ENCODE data around the gene NRG2. TPM values are rescaled to one million over a fixed set of nuclear protein-coding genes. Genes with fewer than 3 reads are reported as not detected.

NRG2 gene
- total and polyA plus RNA-seq, 2 experiments from 2014 or later, result 0.37 to 1.3 TPM

DNA sequence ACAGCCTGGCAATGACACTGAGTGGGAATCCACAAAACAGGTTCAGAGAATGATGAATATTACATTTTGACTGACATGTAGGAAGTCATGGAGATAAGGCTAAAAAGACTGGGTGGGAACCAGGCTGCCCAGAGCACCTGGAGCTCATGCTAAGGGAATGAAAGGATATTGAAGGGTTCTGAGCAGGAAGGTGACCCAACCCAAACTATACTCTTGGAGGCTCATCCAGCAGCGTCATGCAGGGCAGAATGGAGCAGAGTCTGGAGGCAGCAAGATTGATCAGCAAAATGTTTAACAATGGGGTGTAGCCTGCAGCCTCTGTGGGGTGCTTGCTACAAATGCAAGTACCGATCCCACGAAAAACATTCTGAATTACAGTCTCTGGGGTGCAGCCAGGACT is 127.3 kb downstream of the NRG2 start (continued):
- TF ChIP-seq, protein P1, sequence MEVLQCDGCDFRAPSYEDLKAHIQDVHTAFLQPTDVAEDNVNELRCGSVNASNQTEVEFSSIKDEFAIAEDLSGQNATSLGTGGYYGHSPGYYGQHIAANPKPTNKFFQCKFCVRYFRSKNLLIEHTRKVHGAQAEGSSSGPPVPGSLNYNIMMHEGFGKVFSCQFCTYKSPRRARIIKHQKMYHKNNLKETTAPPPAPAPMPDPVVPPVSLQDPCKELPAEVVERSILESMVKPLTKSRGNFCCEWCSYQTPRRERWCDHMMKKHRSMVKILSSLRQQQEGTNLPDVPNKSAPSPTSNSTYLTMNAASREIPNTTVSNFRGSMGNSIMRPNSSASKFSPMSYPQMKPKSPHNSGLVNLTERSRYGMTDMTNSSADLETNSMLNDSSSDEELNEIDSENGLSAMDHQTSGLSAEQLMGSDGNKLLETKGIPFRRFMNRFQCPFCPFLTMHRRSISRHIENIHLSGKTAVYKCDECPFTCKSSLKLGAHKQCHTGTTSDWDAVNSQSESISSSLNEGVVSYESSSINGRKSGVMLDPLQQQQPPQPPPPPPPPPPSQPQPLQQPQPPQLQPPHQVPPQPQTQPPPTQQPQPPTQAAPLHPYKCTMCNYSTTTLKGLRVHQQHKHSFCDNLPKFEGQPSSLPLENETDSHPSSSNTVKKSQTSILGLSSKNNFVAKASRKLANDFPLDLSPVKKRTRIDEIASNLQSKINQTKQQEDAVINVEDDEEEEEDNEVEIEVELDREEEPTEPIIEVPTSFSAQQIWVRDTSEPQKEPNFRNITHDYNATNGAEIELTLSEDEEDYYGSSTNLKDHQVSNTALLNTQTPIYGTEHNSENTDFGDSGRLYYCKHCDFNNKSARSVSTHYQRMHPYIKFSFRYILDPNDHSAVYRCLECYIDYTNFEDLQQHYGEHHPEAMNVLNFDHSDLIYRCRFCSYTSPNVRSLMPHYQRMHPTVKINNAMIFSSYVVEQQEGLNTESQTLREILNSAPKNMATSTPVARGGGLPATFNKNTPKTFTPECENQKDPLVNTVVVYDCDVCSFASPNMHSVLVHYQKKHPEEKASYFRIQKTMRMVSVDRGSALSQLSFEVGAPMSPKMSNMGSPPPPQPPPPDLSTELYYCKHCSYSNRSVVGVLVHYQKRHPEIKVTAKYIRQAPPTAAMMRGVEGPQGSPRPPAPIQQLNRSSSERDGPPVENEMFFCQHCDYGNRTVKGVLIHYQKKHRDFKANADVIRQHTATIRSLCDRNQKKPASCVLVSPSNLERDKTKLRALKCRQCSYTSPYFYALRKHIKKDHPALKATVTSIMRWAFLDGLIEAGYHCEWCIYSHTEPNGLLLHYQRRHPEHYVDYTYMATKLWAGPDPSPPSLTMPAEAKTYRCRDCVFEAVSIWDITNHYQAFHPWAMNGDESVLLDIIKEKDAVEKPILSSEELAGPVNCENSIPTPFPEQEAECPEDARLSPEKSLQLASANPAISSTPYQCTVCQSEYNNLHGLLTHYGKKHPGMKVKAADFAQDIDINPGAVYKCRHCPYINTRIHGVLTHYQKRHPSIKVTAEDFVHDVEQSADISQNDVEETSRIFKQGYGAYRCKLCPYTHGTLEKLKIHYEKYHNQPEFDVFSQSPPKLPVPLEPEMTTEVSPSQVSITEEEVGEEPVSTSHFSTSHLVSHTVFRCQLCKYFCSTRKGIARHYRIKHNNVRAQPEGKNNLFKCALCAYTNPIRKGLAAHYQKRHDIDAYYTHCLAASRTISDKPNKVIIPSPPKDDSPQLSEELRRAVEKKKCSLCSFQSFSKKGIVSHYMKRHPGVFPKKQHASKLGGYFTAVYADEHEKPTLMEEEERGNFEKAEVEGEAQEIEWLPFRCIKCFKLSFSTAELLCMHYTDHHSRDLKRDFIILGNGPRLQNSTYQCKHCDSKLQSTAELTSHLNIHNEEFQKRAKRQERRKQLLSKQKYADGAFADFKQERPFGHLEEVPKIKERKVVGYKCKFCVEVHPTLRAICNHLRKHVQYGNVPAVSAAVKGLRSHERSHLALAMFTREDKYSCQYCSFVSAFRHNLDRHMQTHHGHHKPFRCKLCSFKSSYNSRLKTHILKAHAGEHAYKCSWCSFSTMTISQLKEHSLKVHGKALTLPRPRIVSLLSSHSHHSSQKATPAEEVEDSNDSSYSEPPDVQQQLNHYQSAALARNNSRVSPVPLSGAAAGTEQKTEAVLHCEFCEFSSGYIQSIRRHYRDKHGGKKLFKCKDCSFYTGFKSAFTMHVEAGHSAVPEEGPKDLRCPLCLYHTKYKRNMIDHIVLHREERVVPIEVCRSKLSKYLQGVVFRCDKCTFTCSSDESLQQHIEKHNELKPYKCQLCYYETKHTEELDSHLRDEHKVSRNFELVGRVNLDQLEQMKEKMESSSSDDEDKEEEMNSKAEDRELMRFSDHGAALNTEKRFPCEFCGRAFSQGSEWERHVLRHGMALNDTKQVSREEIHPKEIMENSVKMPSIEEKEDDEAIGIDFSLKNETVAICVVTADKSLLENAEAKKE (CRISPR knock-in tag; IDR thresholded peaks at IDR 0.05), result no peak
- TF ChIP-seq STAT1 (IDR thresholded peaks at IDR 0.05; ENCODE audit: unreplicated experiment) (no peak), CREB1 (CRISPR knock-in tag; IDR thresholded peaks at IDR 0.05; ENCODE audit: low read depth) (no peak), POLR2AphosphoS5 (IDR thresholded peaks at IDR 0.05; ENCODE audit: low read depth) (no peak)

DNA sequence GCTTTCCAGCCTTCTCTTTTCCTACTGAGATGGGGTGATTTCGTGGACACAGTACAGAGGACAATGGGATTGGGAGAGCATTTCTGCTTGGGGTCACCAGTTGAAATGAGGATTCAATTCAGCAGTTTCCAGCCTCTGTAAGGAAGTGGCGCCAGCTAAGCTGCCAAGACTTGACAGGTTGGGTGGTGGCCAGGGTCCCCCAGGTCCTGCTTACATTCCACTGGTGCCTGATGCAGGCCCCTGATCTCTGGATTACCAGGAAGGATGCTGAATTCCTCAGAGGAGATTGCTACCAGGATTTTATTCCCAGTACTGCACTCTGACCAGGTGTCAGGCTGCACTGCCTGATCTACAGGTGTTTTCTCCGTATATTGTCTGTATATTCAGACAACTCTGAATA is 127.8 kb downstream of the NRG2 start:
- DNase-seq (ENCODE audit: low spot score) (no peak), ATAC-seq (no peak)
- H3K27me3 Mint-ChIP-seq (ENCODE audit: insufficient read depth, low read depth, poor library complexity), result peaks cover 2% of the 10 kb centered on the region
- peak overlapping the region; percentile 39; the same call in 1 of the 2 replicates for H3K4me2 ChIP-seq
- no peaks in the 10 kb centered on the region for H3K79me2 ChIP-seq (replicated peaks; ENCODE audit: insufficient read depth)
- no peaks in the 10 kb centered on the region for H3F3A ChIP-seq (replicated peaks; ENCODE audit: low read depth)
- H3K27ac ChIP-seq (ENCODE audit: low read depth), result no peak overlapping the region
- H4K20me1 ChIP-seq (replicated peaks; ENCODE audit: insufficient read depth), result no peaks in the 10 kb centered on the region
- peaks cover 9% of the 10 kb centered on the region for H3K4me1 ChIP-seq (ENCODE audit: insufficient read depth)
- peak overlapping the region; percentile 56; the same call in 1 of the 2 replicates for H2AFZ ChIP-seq
- H3K36me3 Mint-ChIP-seq (ENCODE audit: low read depth), result no peaks in the 10 kb centered on the region
- H3K4me3 ChIP-seq, result no peak overlapping the region
- no peak overlapping the region for H3K4me3 Mint-ChIP-seq
- H3K27ac Mint-ChIP-seq, result no peak overlapping the region
- H3K27me3 ChIP-seq (ENCODE audit: insufficient read depth), result no peaks in the 10 kb centered on the region
- H3K36me3 ChIP-seq (ENCODE audit: insufficient read depth), result no peaks in the 10 kb centered on the region
- H3K9me2 ChIP-seq (ENCODE audit: insufficient read depth), result no peaks in the 10 kb centered on the region
- peaks cover 19% of the 10 kb centered on the region for H3K4me1 Mint-ChIP-seq
- peaks cover 3% of the 10 kb centered on the region; the same call in 1 of the 3 replicates for H3K9me3 Mint-ChIP-seq
- no peak for TF ChIP-seq POLR2AphosphoS5 (IDR thresholded peaks at IDR 0.05; ENCODE audit: low read depth)
- no peak for TF ChIP-seq ZNF331 (CRISPR knock-in tag; IDR thresholded peaks at IDR 0.05; ENCODE audit: low read depth)
- TF ChIP-seq CREB1 (CRISPR knock-in tag; IDR thresholded peaks at IDR 0.05; ENCODE audit: low read depth), result no peak
- TF ChIP-seq, protein P1 (CRISPR knock-in tag; IDR thresholded peaks at IDR 0.05), result no peak
- TF ChIP-seq ZNF114 (CRISPR knock-in tag; IDR thresholded peaks at IDR 0.05), result no peak

All from GM23338 (cell line).